K562 (cell line): ENCODE results near the gene SRSF9. TPM values are rescaled to one million over a fixed set of nuclear protein-coding genes. Genes with fewer than 3 reads are reported as not detected.

ENCODE experiments used
- AFF4 ChIP-seq: sonication (generic); formaldehyde crosslinking; IDR thresholded peaks from 2 replicates; pipeline ENCODE4 v1.8.0; 2023; ENCODE audit warnings: mild to moderate bottlenecking, missing genetic modification reagents
- BRCA1 ChIP-seq, 2 experiments: fragments of 450-650 bp in 1 of 2; sonication (generic) in 1 of 2; formaldehyde crosslinking in 1 of 2; IDR thresholded peaks; 2 replicates each; pipeline versions ENCODE4 v1.5.0 to v1.6.1; 2017 to 2020; ENCODE audit warnings: mild to moderate bottlenecking in 1 of 2, missing genetic modification reagents in 1 of 2
- CBX3 ChIP-seq, 2 experiments: IDR thresholded peaks; 1 replicate in 1 of 2; 2 replicates in 1 of 2; pipeline ENCODE4 v1.6.1; 2012; ENCODE audit warnings: inconsistent platforms in 2 of 2, low read length in 2 of 2, borderline replicate concordance in 1 of 2, control low read depth in 1 of 2
- HMG20A ChIP-seq: fragments of 450-650 bp; formaldehyde crosslinking; conservative IDR thresholded peaks from 2 replicates; pipeline ENCODE4 v1.4.0; 2020; ENCODE audit warnings: mild to moderate bottlenecking, mixed read lengths
- HNRNPL ChIP-seq: fragments of 200-400 bp; formaldehyde crosslinking; IDR thresholded peaks from 2 replicates; pipeline ENCODE4 v1.6.1; 2017; ENCODE audit warnings: low read depth, mild to moderate bottlenecking, low read length
- PTTG1 ChIP-seq: fragments of 450-650 bp; IDR thresholded peaks from 2 replicates; pipeline ENCODE4 v1.6.1; 2016; ENCODE audit warnings: low read depth, mild to moderate bottlenecking, missing genetic modification characterization, missing compliant biosample characterization
- SIN3A ChIP-seq, 2 experiments: fragments of 150-350 bp in 1 of 2; IDR thresholded peaks; 2 replicates each; pipeline ENCODE4 v1.6.1; 2011 to 2016; ENCODE audit warnings: borderline replicate concordance in 2 of 2, low read depth in 2 of 2, low read length in 2 of 2, mild to moderate bottlenecking in 2 of 2, moderate library complexity in 2 of 2; ENCODE audit not compliant: control insufficient read depth in 1 of 2
- SMARCB1 ChIP-seq: IDR thresholded peaks from 2 replicates; pipeline ENCODE4 v1.6.1; 2011; ENCODE audit warnings: improper control_type of control experiment, low read depth; ENCODE audit not compliant: insufficient read length
- SRF ChIP-seq, 2 experiments: fragments of 250-450, 450-650 bp in 1 of 2; sonication (Bioruptor Pico) in 1 of 2; sonication (generic) in 1 of 2; formaldehyde crosslinking; IDR thresholded peaks; 2 replicates each; pipeline versions ENCODE4 v1.5.0 to v1.5.1; 2020 to 2022; ENCODE audit warnings: mild to moderate bottlenecking in 1 of 2, missing genetic modification reagents in 1 of 2
- SUPT5H ChIP-seq: fragments of 450-650 bp; IDR thresholded peaks from 2 replicates; pipeline ENCODE4 v1.6.1; 2016
- TAF1 ChIP-seq: IDR thresholded peaks from 2 replicates; pipeline ENCODE4 v1.6.1; 2011; ENCODE audit warnings: mild to moderate bottlenecking, low read length, moderate library complexity; ENCODE audit not compliant: insufficient read depth, control insufficient read depth, severe bottlenecking; ENCODE audit errors: extremely low read depth
- ZBED1 ChIP-seq: IDR thresholded peaks from 2 replicates; pipeline ENCODE4 v1.6.1; 2014
- ZBTB43 ChIP-seq: sonication (generic); formaldehyde crosslinking; IDR thresholded peaks from 2 replicates; pipeline ENCODE4 v1.8.0; 2023; ENCODE audit warnings: mild to moderate bottlenecking, missing genetic modification reagents
- ZNF197 ChIP-seq: fragments of 200-800 bp; sonication (Bioruptor generic); IDR thresholded peaks from 2 replicates; pipeline ENCODE4 v1.6.1; 2016; ENCODE audit warnings: low read depth, missing genetic modification characterization, missing compliant biosample characterization
- ZNF239 ChIP-seq: fragments of 250-450 bp; sonication (Bioruptor Pico); IDR thresholded peaks from 2 replicates; pipeline ENCODE4 v1.4.0; 2020; ENCODE audit warnings: mild to moderate bottlenecking
- ZNF24 ChIP-seq: fragments of 450-650 bp; IDR thresholded peaks from 2 replicates; pipeline ENCODE4 v1.6.1; 2016
- ZNF274 ChIP-seq: IDR thresholded peaks from 2 replicates; pipeline ENCODE4 v1.6.1; 2011; ENCODE audit warnings: low read depth, mild to moderate bottlenecking, low read length, moderate library complexity, borderline replicate concordance
- ZNF398 ChIP-seq: fragments of 250-450 bp; sonication (Bioruptor Pico); IDR thresholded peaks from 2 replicates; pipeline ENCODE4 v1.8.0; 2021; ENCODE audit warnings: moderate library complexity, mild to moderate bottlenecking, inconsistent platforms
- ZNF76 ChIP-seq: fragments of 250-450 bp; sonication (Bioruptor Pico); IDR thresholded peaks from 2 replicates; pipeline ENCODE4 v1.4.0; 2020; ENCODE audit warnings: mild to moderate bottlenecking, moderate library complexity, borderline replicate concordance
- polyA plus RNA-seq, 8 experiments: library from polyadenylated mRNA; depleted of rRNA in 4 of 8; stranded (reverse) in 5 of 8; unstranded in 3 of 8; fragments of >200 nt; fragmentation: Nextera tagmentation in 2 of 8; fragmentation: Illumina TruSeq in 1 of 8; extraction: Ambion mirVana in 2 of 8; extraction: Trizol in 1 of 8; gene quantifications; 2 replicates each; pipeline versions ENCODE4 v1.2.1 to v1.2.3, GENCODE V29; 2011 to 2014; ENCODE audit warnings: inconsistent platforms in 1 of 8, missing spikeins in 1 of 8
- total RNA-seq, 7 experiments: library from RNA; depleted of rRNA in 6 of 7; stranded (reverse); fragments of >200 nt in 6 of 7; fragmentation: Illumina TruSeq in 2 of 7; extraction: Trizol in 2 of 7; gene quantifications; 2 replicates each; pipeline versions ENCODE4 v1.2.1 to v1.2.3, GENCODE V29; 2011 to 2021; ENCODE audit warnings: low replicate concordance in 1 of 7

Gene SRSF9
- total and polyA plus RNA-seq, 9 of the 15 experiments (the other 6 are each of a cell fraction or from before 2014, with no cell fraction given), result 40.3 to 291 (median 230) TPM

- TF ChIP-seq HMG20A (CRISPR knock-in tag), result no peak
- no peak for TF ChIP-seq SMARCB1
- TF ChIP-seq AFF4 (CRISPR knock-in tag), result 0 out of 2 replicates have a peak, but pooled peaks have one; percentile 31
- no peak for TF ChIP-seq ZNF274
- TF ChIP-seq PTTG1 (tag), result no peak
- peak; percentile 60; the same call in 1 of the 2 replicates for TF ChIP-seq HNRNPL
- TF ChIP-seq ZNF239 (CRISPR knock-in tag), result no peak
- no peak for TF ChIP-seq BRCA1 (IDR thresholded peaks at IDR 0.05)
- TF ChIP-seq BRCA1 (CRISPR knock-in tag; IDR thresholded peaks at IDR 0.05), result no peak
- 0 out of 2 replicates have a peak, but pooled peaks have one; percentile 74 for TF ChIP-seq ZNF76 (CRISPR knock-in tag)
- peak in 1 of 2 experiments; percentile 35; a peak in 1 of 3 replicates for TF ChIP-seq CBX3 (IDR thresholded peaks at IDR 0.05; ENCODE audit: borderline replicate concordance in 1 of 2, low read length in 2 of 2)
- TF ChIP-seq SIN3A (IDR thresholded peaks at IDR 0.05; ENCODE audit: borderline replicate concordance in 2 of 2, control insufficient read depth in 1 of 2, low read depth in 2 of 2, low read length in 2 of 2), result no peak
- TF ChIP-seq ZBTB43 (CRISPR knock-in tag), result no peak
- TF ChIP-seq SRF (CRISPR knock-in tag; IDR thresholded peaks at IDR 0.05), result no peak
- TF ChIP-seq SUPT5H, result peak; percentile 85
- no peak for TF ChIP-seq ZNF197 (CRISPR knock-in tag)
- peak; percentile 61; the same call in 1 of the 2 replicates for TF ChIP-seq ZNF24
- TF ChIP-seq ZNF398, result no peak
- peak; percentile 81 for TF ChIP-seq ZBED1
- TF ChIP-seq TAF1, result peak; percentile 80
These were observed at the start of gene SRSF9 (continued) for GRCh38 chr12:120469450-120470149.
